Measurements from ENCODE around the gene BRF1.
"Not testable (repeated sequence)": the region's sequence is repeated elsewhere in the genome, so short reads cannot be mapped to it uniquely, and the experiment has no call there.

Gene BRF1

GRCh38 chr14:105305791-105306190, 5.0 kb upstream of the BRF1 start:
- Histone ChIP-seq H3K9me3 (ENCODE audit: control insufficient read depth, insufficient read depth, low read length) (no peaks in the 10 kb centered on the region), H3K27ac (ENCODE audit: low read depth, low read length) (no peak overlapping the region), H3K27me3 (ENCODE audit: control insufficient read depth, low read length) (no peaks in the 10 kb centered on the region), H3K36me3 (ENCODE audit: control insufficient read depth, low read length) (no peaks in the 10 kb centered on the region), H3K4me3 (ENCODE audit: low read length) (no peak overlapping the region), H3K4me2 (ENCODE audit: low read length) (no peak overlapping the region), H3K79me2 (ENCODE audit: control insufficient read depth, low read length) (no peaks in the 10 kb centered on the region), H4K20me1 (ENCODE audit: control insufficient read depth, insufficient read depth, low read depth, low read length) (no peaks in the 10 kb centered on the region), H3K4me1 (ENCODE audit: control insufficient read depth, low read length) (peaks cover 21% of the 10 kb centered on the region), H3F3A (ENCODE audit: control insufficient read depth, insufficient read depth) (no peaks in the 10 kb centered on the region), H3K9me2 (replicated peaks; ENCODE audit: control insufficient read depth, low read length) (no peaks in the 10 kb centered on the region)
- TF ChIP-seq CTCF (IDR thresholded peaks at IDR 0.05; ENCODE audit: low read depth, low read length, poor library complexity, severe bottlenecking) = no peak
- TF ChIP-seq EZH2phosphoT487 (IDR thresholded peaks at IDR 0.05; ENCODE audit: borderline replicate concordance, low read length) = no peak

GRCh38 chr14:105305345-105305744, 4.5 kb upstream of the BRF1 start:
- Histone ChIP-seq H4K20me1 (ENCODE audit: control insufficient read depth, insufficient read depth, low read depth, low read length) (no peaks in the 10 kb centered on the region), H3K27me3 (ENCODE audit: control insufficient read depth, low read length) (no peaks in the 10 kb centered on the region), H3K79me2 (ENCODE audit: control insufficient read depth, low read length) (peaks cover 1% of the 10 kb centered on the region), H3K9me3 (ENCODE audit: control insufficient read depth, insufficient read depth, low read length) (no peaks in the 10 kb centered on the region), H3K4me3 (ENCODE audit: low read length) (no peak overlapping the region), H3K36me3 (ENCODE audit: control insufficient read depth, low read length) (no peaks in the 10 kb centered on the region), H3F3A (ENCODE audit: control insufficient read depth, insufficient read depth) (no peaks in the 10 kb centered on the region), H3K9me2 (replicated peaks; ENCODE audit: control insufficient read depth, low read length) (no peaks in the 10 kb centered on the region), H3K4me2 (ENCODE audit: low read length) (no peak overlapping the region), H3K4me1 (ENCODE audit: control insufficient read depth, low read length) (peaks cover 21% of the 10 kb centered on the region), H3K27ac (ENCODE audit: low read depth, low read length) (no peak overlapping the region)
- no peak for TF ChIP-seq EZH2phosphoT487 (IDR thresholded peaks at IDR 0.05; ENCODE audit: borderline replicate concordance, low read length)
- no peak for TF ChIP-seq CTCF (IDR thresholded peaks at IDR 0.05; ENCODE audit: low read depth, low read length, poor library complexity, severe bottlenecking)

GRCh38 chr14:105304565-105304964, 3.8 kb upstream of the BRF1 start:
- no peaks in the 10 kb centered on the region for H3K9me3 ChIP-seq (ENCODE audit: control insufficient read depth, insufficient read depth, low read length)
- H3K27me3 ChIP-seq (ENCODE audit: control insufficient read depth, low read length) = no peaks in the 10 kb centered on the region
- H3K79me2 ChIP-seq (ENCODE audit: control insufficient read depth, low read length) = peaks cover 9% of the 10 kb centered on the region
- no peak overlapping the region for H3K4me3 ChIP-seq (ENCODE audit: low read length)
- H3K9me2 ChIP-seq (replicated peaks; ENCODE audit: control insufficient read depth, low read length) = no peaks in the 10 kb centered on the region
- peaks cover 27% of the 10 kb centered on the region for H3K4me1 ChIP-seq (ENCODE audit: control insufficient read depth, low read length)
- no peak overlapping the region for H3K27ac ChIP-seq (ENCODE audit: low read depth, low read length)
- no peaks in the 10 kb centered on the region for H3K36me3 ChIP-seq (ENCODE audit: control insufficient read depth, low read length)
- H3F3A ChIP-seq (ENCODE audit: control insufficient read depth, insufficient read depth) = no peaks in the 10 kb centered on the region
- no peak for TF ChIP-seq CTCF (IDR thresholded peaks at IDR 0.05; ENCODE audit: low read depth, low read length, poor library complexity, severe bottlenecking)
- TF ChIP-seq EZH2phosphoT487 (IDR thresholded peaks at IDR 0.05; ENCODE audit: borderline replicate concordance, low read length) = no peak
- H3K4me2 ChIP-seq (ENCODE audit: low read length) = no peak overlapping the region
- H4K20me1 ChIP-seq (ENCODE audit: control insufficient read depth, insufficient read depth, low read depth, low read length) = no peaks in the 10 kb centered on the region

GRCh38 chr14:105303949-105304348, 3.1 kb upstream of the BRF1 start:
- no peak overlapping the region for H3K4me2 ChIP-seq (ENCODE audit: low read length)
- H4K20me1 ChIP-seq (ENCODE audit: control insufficient read depth, insufficient read depth, low read depth, low read length) = no peaks in the 10 kb centered on the region
- H3K27ac ChIP-seq (ENCODE audit: low read depth, low read length) = no peak overlapping the region
- H3K36me3 ChIP-seq (ENCODE audit: control insufficient read depth, low read length) = no peaks in the 10 kb centered on the region
- TF ChIP-seq CTCF (IDR thresholded peaks at IDR 0.05; ENCODE audit: low read depth, low read length, poor library complexity, severe bottlenecking) (no peak), EZH2phosphoT487 (IDR thresholded peaks at IDR 0.05; ENCODE audit: borderline replicate concordance, low read length) (no peak)
- no peaks in the 10 kb centered on the region for H3K9me2 ChIP-seq (replicated peaks; ENCODE audit: control insufficient read depth, low read length)
- no peaks in the 10 kb centered on the region for H3K9me3 ChIP-seq (ENCODE audit: control insufficient read depth, insufficient read depth, low read length)
- H3K79me2 ChIP-seq (ENCODE audit: control insufficient read depth, low read length) = peaks cover 15% of the 10 kb centered on the region
- H3K4me1 ChIP-seq (ENCODE audit: control insufficient read depth, low read length) = peaks cover 30% of the 10 kb centered on the region
- H3K27me3 ChIP-seq (ENCODE audit: control insufficient read depth, low read length) = no peaks in the 10 kb centered on the region
- no peak overlapping the region for H3K4me3 ChIP-seq (ENCODE audit: low read length)
- no peaks in the 10 kb centered on the region for H3F3A ChIP-seq (ENCODE audit: control insufficient read depth, insufficient read depth)

GRCh38 chr14:105301915-105302249, 1.1 kb upstream of the BRF1 start:
- not testable (repeated sequence) for H3K9me2 ChIP-seq (replicated peaks; ENCODE audit: control insufficient read depth, low read length); H4K20me1 ChIP-seq (ENCODE audit: control insufficient read depth, insufficient read depth, low read depth, low read length); H3K27me3 ChIP-seq (ENCODE audit: control insufficient read depth, low read length); H3K9me3 ChIP-seq (ENCODE audit: control insufficient read depth, insufficient read depth, low read length); H3F3A ChIP-seq (ENCODE audit: control insufficient read depth, insufficient read depth); H3K27ac ChIP-seq (ENCODE audit: low read depth, low read length); H3K36me3 ChIP-seq (ENCODE audit: control insufficient read depth, low read length)
- peak overlapping the region; percentile 99 for H3K4me2 ChIP-seq (ENCODE audit: low read length)
- H3K4me1 ChIP-seq (ENCODE audit: control insufficient read depth, low read length) = peaks cover 21% of the 10 kb centered on the region
- H3K79me2 ChIP-seq (ENCODE audit: control insufficient read depth, low read length) = peaks cover 31% of the 10 kb centered on the region
- peak overlapping the region; percentile 96 for H3K4me3 ChIP-seq (ENCODE audit: low read length)

Data from DOHH2 (cell line).